ENCODE results near the gene DNAH10.

DNA sequence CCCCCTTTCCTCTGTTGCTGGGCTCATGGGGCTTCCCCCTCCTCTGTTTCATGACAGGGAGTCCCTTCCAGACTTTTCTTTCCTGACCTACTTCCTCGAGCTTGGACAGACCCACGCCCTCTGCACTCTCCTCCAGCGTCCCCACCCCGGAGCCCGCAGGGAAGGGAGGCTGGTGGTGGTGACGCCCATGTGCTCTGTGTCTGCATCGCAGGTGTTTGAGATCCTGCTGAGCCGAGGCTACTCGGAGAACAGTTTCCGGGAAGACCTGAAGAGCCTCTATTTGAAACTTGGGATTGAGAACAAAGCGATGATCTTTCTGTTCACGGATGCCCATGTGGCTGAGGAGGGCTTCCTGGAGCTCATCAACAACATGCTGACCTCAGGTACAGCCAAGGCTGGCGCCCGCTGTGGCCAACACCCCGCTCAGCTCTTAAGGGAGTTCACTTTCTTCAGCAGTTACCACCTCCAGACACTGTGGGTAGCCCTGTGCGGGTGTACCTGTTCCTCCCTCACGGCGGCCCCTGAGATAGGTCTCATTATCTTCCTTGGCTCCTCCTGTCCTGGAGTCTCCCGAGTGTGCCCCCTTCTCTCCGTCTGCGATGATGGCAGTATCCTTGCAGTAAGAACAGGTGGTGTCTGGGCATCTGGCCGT is 125.0 kb downstream of the DNAH10 start:
- TF ChIP-seq POLR2AphosphoS5 (IDR thresholded peaks at IDR 0.05; ENCODE audit: low read depth, low read length) = no peak
- TF ChIP-seq, protein P1, sequence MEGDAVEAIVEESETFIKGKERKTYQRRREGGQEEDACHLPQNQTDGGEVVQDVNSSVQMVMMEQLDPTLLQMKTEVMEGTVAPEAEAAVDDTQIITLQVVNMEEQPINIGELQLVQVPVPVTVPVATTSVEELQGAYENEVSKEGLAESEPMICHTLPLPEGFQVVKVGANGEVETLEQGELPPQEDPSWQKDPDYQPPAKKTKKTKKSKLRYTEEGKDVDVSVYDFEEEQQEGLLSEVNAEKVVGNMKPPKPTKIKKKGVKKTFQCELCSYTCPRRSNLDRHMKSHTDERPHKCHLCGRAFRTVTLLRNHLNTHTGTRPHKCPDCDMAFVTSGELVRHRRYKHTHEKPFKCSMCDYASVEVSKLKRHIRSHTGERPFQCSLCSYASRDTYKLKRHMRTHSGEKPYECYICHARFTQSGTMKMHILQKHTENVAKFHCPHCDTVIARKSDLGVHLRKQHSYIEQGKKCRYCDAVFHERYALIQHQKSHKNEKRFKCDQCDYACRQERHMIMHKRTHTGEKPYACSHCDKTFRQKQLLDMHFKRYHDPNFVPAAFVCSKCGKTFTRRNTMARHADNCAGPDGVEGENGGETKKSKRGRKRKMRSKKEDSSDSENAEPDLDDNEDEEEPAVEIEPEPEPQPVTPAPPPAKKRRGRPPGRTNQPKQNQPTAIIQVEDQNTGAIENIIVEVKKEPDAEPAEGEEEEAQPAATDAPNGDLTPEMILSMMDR (IDR thresholded peaks at IDR 0.05) = no peak
- TF ChIP-seq SIN3A (IDR thresholded peaks at IDR 0.05; ENCODE audit: borderline replicate concordance, insufficient read depth, low read depth, low read length) = no peak
